ENCODE data around the gene SBF2. TPM values are rescaled to one million over a fixed set of nuclear protein-coding genes. Genes with fewer than 3 reads are reported as not detected.

The SBF2 gene
- total RNA-seq, 2 donors from 2014 or later = 30.5 to 47.0 TPM

- H3K9ac ChIP-seq (ENCODE audit: low read depth in 2 of 2, low read length in 2 of 2) = peak overlapping the region in 1 of 2 donors; percentile 87
These were observed 15.4 kb upstream of the SBF2 start for GRCh38 chr11:10309163-10310093.

GRCh38 chr11:10308201-10308954 lies 14.4 kb upstream of the SBF2 start:
- no peaks in the 10 kb centered on the region for H3K9me3 ChIP-seq
- peak overlapping the region; percentile 44 to 87 for H3K9ac ChIP-seq (ENCODE audit: low read depth in 2 of 2, low read length in 2 of 2)
- H3K36me3 ChIP-seq = no peaks in the 10 kb centered on the region
- intact Hi-C loops (cut with DNase I) = loop anchor here (5.0 kb wide), 1 partner anchor 101 kb away; no protein-coding TSS in a partner anchor
- H3K4me3 ChIP-seq = peak overlapping the region; percentile 78
- H3K27ac ChIP-seq = peak overlapping the region; percentile 97
- DNase-seq = no peak
- H3K27me3 ChIP-seq = no peaks in the 10 kb centered on the region
- TF ChIP-seq CTCF (IDR thresholded peaks at IDR 0.05) = no peak
- peaks cover 5% of the 10 kb centered on the region for H3K4me1 ChIP-seq

More at GRCh38 chr11:10309163-10310093, 15.4 kb upstream of the SBF2 start:
- Histone ChIP-seq H3K9me3 (no peaks in the 10 kb centered on the region), H3K36me3 (no peaks in the 10 kb centered on the region), H3K4me3 (no peak overlapping the region), H3K4me1 (peaks cover 5% of the 10 kb centered on the region), H3K27ac (peak overlapping the region; percentile 97), H3K27me3 (no peaks in the 10 kb centered on the region)
- TF ChIP-seq CTCF (IDR thresholded peaks at IDR 0.05) = no peak
- peak; percentile 78 for DNase-seq
- intact Hi-C loops (cut with DNase I) = loop anchor here (5.0 kb wide), 1 partner anchor 102 kb away; no protein-coding TSS in a partner anchor

GRCh38 chr11:10307400-10308200 lies 13.6 kb upstream of the SBF2 start:
- no peaks in the 10 kb centered on the region for H3K36me3 ChIP-seq
- H3K27me3 ChIP-seq = no peaks in the 10 kb centered on the region
- H3K4me3 ChIP-seq = peak overlapping the region; percentile 78
- intact Hi-C loops (cut with DNase I) = loop anchor here (5.0 kb wide), 1 partner anchor 100 kb away; no protein-coding TSS in a partner anchor
- DNase-seq = peak; percentile 85
- peak; percentile 97 for TF ChIP-seq CTCF (IDR thresholded peaks at IDR 0.05)
- H3K9ac ChIP-seq (ENCODE audit: low read depth in 2 of 2, low read length in 2 of 2) = peak overlapping the region; percentile 52 to 87
- peaks cover 5% of the 10 kb centered on the region for H3K4me1 ChIP-seq
- H3K9me3 ChIP-seq = no peaks in the 10 kb centered on the region
- H3K27ac ChIP-seq = peak overlapping the region; percentile 97

GRCh38 chr11:10307022-10307399 lies 13.0 kb upstream of the SBF2 start:
- Histone ChIP-seq H3K4me1 (peaks cover 5% of the 10 kb centered on the region), H3K9me3 (no peaks in the 10 kb centered on the region), H3K27ac (peak overlapping the region; percentile 97), H3K4me3 (peak overlapping the region; percentile 78), H3K27me3 (no peaks in the 10 kb centered on the region), H3K9ac (ENCODE audit: low read depth in 2 of 2, low read length in 2 of 2) (peak overlapping the region; percentile 78 to 87), H3K36me3 (no peaks in the 10 kb centered on the region)
- intact Hi-C loops (cut with DNase I) = loop anchor here (5.0 kb wide), 1 partner anchor 100 kb away; no protein-coding TSS in a partner anchor
- TF ChIP-seq CTCF (IDR thresholded peaks at IDR 0.05) = no peak
- DNase-seq = no peak

Data from colonic mucosa (tissue), 4 donors.